ENCODE data around the gene LRAT.
"Not testable (repeated sequence)": the region's sequence is repeated elsewhere in the genome, so short reads cannot be mapped to it uniquely, and the experiment has no call there.

LRAT gene

DNA sequence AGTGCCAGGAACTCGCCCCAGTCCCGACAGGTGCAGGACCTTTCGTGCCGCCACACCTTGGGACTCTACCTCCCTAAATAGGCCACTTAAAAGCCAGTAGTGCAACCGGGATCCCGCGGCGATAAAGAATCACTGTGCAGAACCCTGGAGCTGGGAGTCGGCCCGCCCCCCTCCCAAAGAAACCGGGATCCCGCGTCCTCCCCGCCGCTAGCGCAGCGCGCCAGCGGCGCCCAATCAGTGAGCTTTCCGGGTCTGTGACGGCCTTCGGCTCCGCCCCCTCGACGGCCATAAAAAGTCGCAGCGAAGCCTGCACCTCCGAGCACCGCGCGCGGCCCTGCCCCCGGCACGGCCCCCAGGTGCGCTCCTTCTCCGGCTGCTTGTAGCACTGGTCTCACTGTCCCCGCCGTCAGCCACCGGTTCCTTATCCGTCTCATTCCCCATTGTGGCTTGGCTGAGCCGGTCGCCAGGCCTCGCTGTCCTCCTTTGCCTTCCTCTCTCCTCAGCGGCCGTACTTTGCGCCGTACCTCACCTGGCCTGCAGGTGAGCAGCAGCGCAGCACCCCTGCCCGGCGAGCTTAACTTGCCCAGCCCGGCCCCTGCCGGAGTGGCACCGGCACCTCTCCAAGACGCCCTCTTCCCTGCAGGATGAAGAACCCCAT lies at the start of gene LRAT:
TSS of gene LRAT (plus strand) at position 318 of the 658 bp plus-strand sequence. CDS start at position 645, 327 bp downstream.
- DNase-seq, result peak in 1 of 2 donors; percentile 44

DNA sequence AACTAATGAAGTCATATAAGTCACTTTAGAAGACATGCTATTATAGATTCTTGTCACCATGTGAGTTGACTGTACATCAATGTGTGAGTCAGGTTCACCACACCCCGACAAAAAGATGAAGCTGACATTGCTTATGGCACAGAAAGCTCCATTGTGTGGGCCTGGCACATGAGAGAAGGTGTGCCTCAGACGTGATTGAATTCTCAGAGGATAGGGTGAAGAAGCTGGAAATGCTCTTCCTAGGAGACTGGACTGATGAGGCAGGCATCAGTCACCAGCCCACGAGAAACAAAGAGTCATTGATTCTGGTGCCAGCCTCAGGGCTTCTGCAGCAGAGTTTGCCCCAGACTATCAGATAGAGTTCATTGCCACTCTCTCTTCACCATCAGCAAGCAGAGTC lies 35.9 kb upstream of the LRAT start:
- DNase-seq, result peak in 1 of 2 donors; percentile 12

DNA sequence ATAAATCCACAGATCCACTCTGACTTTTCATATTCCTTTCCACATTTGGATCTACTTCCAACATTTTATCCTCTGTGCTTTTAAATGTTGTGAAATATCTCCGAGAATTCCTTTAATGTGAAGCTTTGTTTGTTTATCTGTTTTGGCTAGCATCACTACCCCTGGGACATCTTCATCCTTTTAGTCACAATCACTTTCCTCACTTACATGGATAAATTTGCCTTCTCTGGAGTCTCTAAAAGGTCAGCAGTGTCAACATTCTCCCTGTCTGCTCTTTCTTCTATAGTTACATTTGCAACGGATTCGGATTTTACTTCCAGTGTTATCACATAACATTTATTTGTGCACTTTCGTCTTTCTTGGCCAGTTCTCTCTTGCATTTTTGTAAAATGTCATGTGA lies 34.2 kb upstream of the LRAT start:
- DNase-seq, result no peak

DNA sequence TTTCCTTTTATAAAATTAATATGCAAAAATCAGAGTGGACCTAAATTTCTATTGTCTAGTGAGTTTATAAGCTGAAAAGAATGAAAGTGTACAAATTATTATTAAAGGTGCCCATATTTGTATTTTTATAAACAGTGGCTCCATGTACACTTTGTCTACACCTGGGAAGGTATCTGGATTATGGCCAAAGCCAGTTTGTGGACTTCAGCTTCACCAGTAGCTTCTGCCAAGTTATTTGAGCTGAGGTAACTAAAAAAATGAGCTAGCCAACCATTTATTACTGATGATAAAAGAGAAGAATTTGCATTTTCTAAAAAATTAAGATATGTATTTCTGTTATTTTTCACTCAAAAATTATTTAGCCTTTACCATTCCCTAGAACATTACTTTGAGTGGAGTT lies 32.3 kb upstream of the LRAT start:
- no peak for DNase-seq

DNA sequence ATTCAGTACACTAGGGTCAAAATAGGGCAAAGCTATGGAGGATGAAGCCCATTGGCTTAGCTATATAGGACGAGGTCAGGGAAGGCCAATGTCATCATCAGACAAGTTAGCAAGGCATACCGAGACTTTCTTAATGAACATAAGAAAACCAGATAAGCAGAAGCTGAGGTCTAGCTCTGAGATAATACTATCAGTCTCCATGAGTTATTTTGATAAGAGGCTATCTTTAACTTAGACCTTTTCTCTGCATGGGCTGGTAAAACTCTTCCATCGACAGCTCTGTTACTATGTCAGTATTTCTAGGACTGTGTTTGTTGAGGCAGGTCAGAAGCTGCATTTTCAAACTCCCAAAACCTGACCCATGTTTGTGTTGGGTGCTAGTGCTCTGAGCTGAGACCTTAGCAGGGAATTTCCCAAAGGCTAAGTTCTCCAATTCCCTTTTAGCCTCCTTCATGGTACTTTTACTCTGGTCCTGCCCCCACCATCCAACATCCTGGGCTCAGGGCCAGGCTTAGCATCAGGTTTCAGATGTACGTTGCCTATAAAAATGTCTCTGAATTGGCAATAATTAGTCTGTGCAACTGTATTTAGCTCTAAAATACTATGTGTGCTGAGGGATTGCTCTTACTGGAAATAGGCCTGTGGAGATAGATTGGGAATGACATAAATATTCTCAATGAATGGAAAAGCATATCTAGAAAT lies 29.3 kb upstream of the LRAT start:
- no peak for DNase-seq

DNA sequence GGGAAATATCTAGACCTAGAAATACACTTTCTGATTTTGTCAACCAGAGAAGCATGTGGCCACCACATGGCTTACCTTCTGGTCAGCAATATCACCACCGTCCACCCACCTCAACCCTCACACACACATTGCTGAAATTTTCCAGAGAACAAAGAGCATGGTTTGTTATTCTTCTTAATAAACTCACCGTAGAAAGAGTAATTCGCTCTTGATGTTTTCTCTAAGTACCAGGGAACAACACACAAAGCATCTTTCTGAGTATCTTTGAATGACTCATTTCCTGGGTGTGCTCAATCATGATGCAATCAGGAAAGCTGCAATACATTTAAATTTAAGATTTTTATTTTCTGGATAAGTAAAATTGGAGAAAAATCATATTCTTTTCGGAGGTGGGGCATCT lies 24.7 kb upstream of the LRAT start:
- no peak for DNase-seq

DNA sequence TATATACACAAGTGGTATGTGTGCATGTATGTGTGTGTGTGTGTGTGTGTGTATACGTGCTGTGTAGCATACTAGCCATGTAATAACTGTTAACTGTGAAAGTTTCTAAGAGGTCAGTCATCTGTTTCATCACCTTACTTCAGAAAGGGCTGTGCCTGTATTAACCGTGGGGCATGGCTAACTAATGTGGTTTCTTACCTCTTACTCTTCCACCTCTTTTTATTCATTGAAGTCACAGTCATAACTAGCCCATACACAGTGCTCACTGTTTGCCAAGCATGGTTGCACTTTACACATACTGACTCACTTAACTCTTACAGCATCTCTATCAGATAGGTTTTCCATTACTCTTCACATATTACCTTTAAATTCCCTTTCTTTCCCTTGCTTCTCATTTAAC lies 23.7 kb upstream of the LRAT start:
- DNase-seq, result no peak

DNA sequence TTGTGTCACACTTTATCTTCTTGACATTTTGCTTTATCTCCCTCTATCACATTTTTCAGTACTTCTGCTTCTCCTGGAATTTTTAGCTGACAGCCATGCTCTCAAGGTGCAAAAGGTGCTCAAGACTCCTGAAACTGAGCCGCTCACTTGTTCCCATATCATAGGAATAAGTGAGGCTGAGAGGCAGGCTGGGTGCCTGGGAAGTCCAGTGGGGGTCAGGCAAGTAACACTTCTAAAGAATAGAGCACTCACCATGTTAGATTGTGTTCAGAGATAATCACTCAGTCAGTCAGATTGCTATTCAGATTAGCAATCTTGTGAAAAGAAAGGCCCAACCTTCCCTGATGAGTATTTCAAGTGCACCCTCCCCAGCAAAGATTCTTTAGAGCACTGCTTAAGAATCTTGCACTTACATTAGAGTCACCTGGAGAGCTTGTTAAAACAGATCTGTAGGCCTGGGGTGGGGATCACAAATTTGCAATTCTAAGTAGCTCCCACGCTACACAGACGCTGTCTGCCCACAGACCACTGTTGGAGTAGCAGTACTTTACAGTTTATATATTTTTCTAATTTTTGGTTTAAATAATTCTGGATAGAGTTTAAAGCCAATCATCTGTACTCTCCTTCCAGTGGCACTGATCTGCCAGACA lies 23.1 kb upstream of the LRAT start:
- no peak for DNase-seq

DNA sequence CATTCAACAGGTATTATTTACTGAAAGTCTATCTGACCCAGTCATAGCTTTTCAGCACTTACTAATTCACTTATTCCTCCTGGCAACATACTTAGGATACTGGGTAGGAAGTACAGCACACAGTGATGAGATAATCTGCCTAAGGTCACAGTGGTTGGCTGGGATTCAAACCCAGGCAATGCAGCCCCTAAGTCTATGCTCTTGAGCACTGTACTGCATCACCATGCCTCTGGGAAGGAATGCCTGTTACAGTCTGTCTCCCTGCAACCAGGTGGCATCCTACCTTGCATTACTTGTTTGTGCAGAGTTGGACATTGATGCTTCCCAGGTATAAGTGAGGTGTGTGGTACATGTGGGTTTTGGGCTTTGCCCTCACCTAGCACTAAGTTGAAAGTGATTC lies 21.5 kb upstream of the LRAT start:
- no peak for DNase-seq

DNA sequence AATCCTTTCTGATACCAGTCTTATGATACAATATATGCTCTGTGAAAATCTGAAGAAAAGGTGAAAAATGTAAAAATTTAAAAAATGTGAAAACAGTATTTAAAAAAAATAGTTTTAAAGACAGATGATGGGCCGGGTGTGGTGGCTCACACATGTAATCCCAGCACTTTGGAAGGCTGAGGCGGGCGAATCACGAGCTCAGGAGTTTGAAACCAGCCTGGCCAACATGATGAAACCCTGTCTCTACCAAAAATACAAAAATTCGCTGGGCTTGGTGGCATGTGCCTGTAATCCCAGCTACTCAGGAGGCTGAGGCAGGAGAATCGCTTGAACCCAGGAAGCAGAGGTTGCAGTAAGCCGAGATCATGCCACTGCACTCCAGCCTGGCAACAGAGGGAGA lies 20.2 kb upstream of the LRAT start:
- DNase-seq, result not testable (repeated sequence)

DNA sequence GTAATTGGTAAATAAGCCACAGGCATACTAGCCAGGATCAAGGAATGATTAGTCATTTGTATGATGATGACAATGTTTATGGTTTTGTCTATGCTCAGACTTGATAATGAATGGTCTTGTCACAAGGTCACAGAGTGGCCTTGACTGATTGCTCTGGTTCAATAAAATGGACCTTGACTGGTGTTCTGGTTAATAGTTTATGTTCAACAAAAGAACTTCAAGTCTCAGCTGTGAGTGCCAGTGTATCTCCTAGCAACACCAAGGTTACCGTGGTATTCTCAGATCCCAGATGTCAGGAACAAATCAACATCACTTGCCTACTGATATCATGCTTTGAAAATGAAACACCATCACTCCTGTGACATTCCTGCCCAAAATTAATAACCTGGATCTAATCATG lies 16.3 kb upstream of the LRAT start:
- DNase-seq, result no peak

DNA sequence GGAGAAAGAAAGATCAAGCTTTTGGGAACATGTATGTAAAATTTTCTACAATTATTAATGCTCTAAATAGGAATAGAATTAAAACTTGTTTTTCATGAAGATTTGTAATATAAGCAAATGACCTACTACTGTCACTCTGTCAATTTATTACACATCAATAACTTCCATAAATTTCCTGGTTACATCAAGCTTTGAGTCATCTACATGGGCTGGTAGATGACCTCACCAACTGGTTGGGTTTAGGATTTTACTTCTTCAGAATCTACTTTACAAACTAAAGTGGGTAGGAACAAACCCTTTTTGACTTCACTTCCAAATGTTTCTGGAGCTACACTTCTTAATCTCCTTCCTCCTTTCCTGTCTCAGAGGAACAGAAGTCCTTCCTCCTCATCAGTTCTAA lies 12.0 kb upstream of the LRAT start:
- no peak for DNase-seq

DNA sequence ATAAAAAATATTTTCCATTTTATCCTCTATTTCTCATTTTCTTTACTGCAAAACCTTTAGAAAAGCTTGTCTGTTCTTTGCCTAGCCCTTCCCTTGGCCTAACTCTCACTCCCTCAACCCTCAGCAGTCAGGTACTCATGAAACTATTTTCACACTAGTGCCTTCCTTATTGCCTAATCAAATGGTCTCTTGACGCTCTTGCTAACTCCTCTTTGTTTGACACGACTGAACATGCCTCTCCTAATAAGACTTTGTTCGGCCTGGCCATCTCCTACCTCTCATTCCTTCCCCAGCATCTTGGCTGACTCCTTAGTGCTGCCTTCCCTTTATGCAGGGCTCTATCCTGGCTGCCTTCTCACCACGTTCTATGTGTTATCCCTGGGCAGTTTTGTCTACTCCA lies 11.1 kb upstream of the LRAT start:
- DNase-seq, result no peak

DNA sequence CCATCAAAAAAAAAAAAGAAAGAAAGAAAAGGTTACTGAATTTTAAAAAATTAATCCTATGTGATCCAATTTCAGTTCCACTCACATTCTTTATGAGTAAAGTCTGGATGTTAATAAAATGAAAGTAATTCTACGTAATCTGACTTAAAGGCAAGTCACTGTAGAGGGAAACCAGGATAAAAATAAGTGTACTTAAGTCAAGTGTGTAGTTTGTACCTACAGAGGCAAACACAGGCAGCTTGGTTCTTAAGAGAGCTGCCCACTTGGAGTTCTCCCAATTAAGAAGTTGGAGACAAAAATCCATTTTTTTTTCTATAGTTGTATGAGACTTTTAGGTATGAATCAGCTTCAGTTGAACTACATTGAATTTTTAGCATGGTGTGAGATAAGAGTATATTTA lies 7.0 kb upstream of the LRAT start:
- DNase-seq, result no peak

DNA sequence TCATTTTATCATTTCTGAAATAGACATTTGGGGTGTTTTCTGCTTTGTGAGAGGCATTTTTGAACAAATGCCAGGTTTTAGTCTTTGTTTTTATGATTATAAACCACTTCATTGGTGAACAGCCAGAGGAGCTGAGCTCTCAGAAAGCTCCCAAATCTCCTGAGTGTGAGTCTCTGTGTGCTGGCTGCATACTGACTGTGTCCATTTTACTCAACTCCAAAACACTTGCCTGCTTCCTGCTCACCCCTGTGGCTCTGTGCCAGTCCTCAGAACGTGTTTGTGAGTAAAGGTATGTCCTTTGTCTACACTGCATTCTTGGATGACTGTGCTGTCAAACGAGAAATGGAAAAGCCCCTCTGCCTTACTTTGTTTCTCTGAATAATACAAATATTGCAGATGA lies 5.4 kb upstream of the LRAT start:
- DNase-seq, result no peak

DNA sequence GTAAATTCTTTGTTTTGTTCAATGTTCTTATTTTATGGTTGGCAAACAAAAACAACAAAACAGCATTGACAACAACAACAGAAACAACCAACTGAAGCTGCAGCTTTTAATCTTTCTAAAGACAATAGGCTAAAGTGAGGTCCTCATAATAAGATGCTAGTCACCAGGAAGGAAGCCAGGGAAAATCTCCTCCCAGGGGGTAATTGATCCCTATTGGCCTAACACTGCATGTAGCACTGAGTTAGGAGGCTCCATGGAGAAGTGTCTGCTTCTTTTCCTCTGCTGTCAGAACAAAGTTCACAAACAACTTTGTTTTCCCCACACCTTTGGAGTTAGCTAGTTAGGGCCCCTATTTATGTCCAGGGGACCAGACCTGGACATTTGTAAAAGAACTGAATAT lies 4.7 kb upstream of the LRAT start:
- no peak for DNase-seq

DNA sequence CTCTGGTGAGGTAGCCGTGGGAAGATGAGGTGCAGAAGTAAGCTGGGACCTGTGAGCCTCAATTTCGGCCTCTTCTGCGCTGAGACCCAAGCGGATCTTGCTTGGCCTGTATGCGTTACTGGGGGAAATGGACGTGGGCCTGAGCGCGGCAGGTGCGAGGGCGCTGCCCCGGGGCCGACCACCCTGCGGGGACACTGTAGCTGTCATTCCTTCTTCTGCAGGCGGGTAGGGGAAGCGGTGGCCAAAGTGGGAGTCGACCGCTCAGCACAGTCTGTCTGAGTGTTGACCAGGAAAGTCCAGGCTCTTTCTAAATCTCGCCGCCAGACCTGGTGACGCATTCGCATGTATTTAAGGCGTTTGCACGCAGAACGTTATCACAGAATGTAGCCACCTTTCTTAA lies 3.3 kb upstream of the LRAT start:
- no peak for DNase-seq

DNA sequence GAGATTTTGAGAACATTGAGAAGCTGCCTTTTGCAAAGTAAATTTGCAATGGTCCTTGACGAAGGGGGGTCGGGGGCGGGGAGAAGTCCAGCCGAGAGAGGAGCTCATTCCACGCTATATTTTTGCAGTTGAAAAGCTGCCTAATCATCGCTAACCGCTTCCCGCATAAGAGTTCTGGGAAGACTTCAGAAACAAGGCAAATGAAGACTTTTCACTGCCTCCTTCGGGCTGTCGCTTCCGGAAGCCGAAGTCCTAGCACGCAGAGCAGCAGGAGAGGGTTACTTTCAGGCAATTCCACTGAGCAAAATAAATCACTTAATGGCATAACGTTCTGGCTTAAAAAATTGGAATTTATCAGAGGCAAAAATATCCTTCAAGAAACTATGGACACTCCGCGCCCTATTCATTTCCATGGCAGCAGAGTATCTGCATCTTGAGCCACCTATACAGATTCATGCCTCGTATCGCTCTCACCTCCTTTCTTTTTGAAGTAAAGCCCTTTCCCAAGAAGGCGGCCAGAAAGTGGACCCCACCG lies 2.6 kb upstream of the LRAT start:
- no peak for DNase-seq

DNA sequence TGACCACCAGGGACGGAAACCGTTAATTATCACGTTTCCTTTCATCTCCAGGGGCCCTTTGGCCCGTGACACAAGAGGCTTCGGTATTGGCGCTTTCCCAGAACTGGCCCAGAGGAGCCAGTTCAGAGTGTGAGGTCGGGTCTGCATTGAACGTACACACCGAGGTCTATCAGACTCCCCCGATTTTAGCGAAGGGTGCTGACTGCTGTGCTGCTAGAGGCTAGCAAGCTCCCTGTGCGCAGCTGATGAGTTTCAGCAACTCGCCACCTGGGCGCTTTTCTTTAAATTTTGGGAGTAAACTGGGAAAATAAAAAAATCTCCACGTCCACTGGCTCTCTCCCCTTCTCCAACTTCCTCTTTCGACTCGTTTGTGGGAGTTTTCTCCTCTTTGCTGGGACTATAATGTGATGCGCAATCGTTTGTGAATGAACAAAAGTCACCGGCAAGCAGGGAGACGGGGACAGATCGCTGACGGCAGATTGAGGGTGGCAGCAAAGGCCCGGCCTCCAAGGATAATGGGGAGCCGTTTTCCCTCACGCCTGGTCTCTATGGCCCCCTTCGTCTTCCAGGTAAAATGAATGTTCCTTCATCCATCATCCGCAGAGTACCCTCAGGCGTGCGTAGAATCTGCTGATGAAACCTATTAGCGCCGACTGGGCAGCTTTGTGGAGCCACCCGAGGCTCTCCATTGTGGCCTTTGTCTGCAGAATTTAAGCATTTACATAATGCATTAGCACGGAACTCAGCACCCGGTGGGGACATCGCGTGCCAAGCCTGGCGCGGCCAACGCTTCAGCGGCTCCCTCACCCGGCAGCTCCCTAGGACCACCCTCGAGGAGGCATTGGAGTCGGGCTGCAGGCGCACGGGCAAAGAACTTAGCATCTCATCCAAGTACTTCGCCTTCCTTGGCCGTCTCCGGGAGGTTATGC lies 1.6 kb upstream of the LRAT start:
- peak in 1 of 2 donors; percentile 12 for DNase-seq

DNA sequence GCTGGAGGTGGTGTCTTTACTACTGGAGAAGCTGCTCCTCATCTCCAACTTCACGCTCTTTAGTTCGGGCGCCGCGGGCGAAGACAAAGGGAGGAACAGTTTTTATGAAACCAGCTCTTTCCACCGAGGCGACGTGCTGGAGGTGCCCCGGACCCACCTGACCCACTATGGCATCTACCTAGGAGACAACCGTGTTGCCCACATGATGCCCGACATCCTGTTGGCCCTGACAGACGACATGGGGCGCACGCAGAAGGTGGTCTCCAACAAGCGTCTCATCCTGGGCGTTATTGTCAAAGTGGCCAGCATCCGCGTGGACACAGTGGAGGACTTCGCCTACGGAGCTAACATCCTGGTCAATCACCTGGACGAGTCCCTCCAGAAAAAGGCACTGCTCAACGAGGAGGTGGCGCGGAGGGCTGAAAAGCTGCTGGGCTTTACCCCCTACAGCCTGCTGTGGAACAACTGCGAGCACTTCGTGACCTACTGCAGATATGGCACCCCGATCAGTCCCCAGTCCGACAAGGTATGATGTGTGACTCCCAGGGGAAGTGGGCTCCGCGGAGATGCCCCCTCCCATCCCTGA lies 634 bp downstream of the LRAT start:
- no peak for DNase-seq

DNA sequence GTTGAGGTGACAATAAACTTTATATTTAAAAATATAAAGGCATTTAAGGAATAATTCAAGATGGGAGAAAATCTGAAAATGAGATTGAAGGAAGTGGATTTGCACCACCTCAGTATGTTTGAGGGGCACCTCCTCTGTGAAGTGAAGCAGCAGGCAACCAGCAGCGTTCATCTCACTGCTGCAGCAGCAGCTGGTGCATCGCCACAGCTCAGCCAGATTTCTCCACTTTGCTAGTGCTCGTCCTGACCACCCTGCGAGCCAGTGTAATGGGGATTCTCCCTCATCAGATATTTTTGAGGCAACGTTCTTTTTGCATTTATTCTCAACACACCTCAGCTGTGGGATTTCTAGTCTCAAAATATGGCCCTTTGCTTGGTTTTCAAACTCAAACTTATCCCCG lies 13.9 kb downstream of the LRAT start:
- no peak for DNase-seq

DNA sequence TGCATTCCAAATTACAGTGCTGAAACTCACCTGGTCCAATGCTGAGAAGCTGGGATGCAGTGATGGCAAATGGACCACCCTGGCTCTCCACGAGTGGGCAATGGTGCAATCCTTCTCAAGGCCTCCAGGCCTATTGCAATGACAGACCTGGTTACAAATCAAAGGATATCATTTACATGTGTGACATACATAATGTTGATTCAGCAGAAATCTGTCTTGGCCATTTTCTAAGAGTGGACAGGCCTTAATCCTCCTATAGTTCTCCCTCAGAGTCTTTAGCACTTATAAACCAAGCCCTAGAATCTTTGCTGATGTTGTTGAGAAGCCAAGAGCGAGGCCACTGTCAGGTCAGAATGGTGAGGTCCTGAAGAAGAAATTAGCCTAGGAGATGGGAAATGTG lies 17.1 kb downstream of the LRAT start:
- DNase-seq, result no peak

DNA sequence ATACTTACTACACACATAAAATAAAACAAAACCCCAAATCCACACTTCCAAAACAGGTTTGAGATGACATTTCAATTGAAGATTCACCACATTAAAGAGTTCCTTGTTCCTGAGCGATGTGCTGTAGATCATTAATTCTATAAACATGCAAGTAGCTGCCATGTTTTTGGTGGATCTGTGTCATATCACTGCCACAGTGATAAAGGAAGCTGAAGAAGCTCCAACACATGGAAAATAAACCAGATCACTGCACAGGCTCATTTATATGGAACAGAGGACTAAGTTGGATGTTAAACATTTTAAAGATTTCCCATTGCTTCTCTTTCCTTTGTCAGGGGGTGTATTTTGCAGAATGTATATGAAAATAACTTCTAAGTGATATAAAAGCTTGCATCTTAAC lies 34.5 kb downstream of the LRAT start:
- DNase-seq, result no peak
